HEK293 (cell line): Measurements from ENCODE around the gene BCL2.

ENCODE experiments used
- CTCF ChIA-PET: fragments of 350-600 bp; formaldehyde crosslinking; extraction: SDS; loops from one replicate; lab custom pipeline; 2021; ENCODE audit warnings: antibody characterized with exemption; lab: Yijun Ruan, JAX
- POLR2A ChIA-PET: fragments of 300-600 bp; formaldehyde crosslinking; extraction: SDS; loops from one replicate; lab custom pipeline; 2020; ENCODE audit warnings: antibody characterized with exemption, inconsistent platforms; lab: Yijun Ruan, JAX
- H3K27ac ChIP-seq: fragments of 200-500 bp; sonication (Bioruptor generic); 2 replicates; pipeline ENCODE4 v1.5.1; 2014; ENCODE audit warnings: low read depth, low read length, control low read depth, inconsistent platforms; ENCODE audit errors: extremely low read depth
- H3K36me3 ChIP-seq, 2 experiments: fragments of 200-500 bp in 1 of 2; sonication (Bioruptor generic) in 1 of 2; 1 replicate in 1 of 2; 2 replicates in 1 of 2; pipeline ENCODE4 v1.5.1; 2014 to 2017; ENCODE audit warnings: inconsistent platforms in 2 of 2, low read length in 2 of 2; ENCODE audit not compliant: control insufficient read depth in 2 of 2, insufficient read depth in 1 of 2
- H3K4me1 ChIP-seq: fragments of 200-500 bp; sonication (Bioruptor generic); 2 replicates; pipeline ENCODE4 v1.5.1; 2014; ENCODE audit warnings: mild to moderate bottlenecking, low read length, inconsistent platforms; ENCODE audit not compliant: control insufficient read depth, insufficient read depth
- H3K4me3 ChIP-seq: 2 replicates; pipeline ENCODE4 v1.5.1; 2011; ENCODE audit warnings: low read depth, mild to moderate bottlenecking, control low read depth, low read length, moderate library complexity
- H3K9me3 ChIP-seq: fragments of 200-500 bp; sonication (Bioruptor generic); 2 replicates; pipeline ENCODE4 v1.5.1; 2014; ENCODE audit warnings: low read depth, low read length, inconsistent platforms; ENCODE audit not compliant: control insufficient read depth, insufficient read depth
- FEZF1 ChIP-seq: fragments of 450-650 bp; formaldehyde crosslinking; IDR thresholded peaks from 2 replicates; pipeline ENCODE4 v1.5.1; 2016; ENCODE audit warnings: missing biosample characterization, missing genetic modification characterization
- GLIS1 ChIP-seq: fragments of 450-650 bp; formaldehyde crosslinking; IDR thresholded peaks from 2 replicates; pipeline ENCODE4 v1.5.1; 2016; ENCODE audit warnings: missing biosample characterization, missing genetic modification characterization
- MZF1 ChIP-seq: fragments of 450-650 bp; formaldehyde crosslinking; IDR thresholded peaks from 2 replicates; pipeline ENCODE4 v1.5.1; 2017; ENCODE audit warnings: missing biosample characterization, missing genetic modification characterization, borderline replicate concordance
- RBAK ChIP-seq: fragments of 450-650 bp; formaldehyde crosslinking; IDR thresholded peaks from 2 replicates; pipeline ENCODE4 v1.5.1; 2016; ENCODE audit warnings: missing biosample characterization, missing genetic modification characterization
- SCRT1 ChIP-seq: fragments of 450-650 bp; formaldehyde crosslinking; IDR thresholded peaks from 2 replicates; pipeline ENCODE4 v1.5.1; 2016; ENCODE audit warnings: missing biosample characterization, missing genetic modification characterization, borderline replicate concordance
- SCRT2 ChIP-seq: fragments of 450-650 bp; formaldehyde crosslinking; IDR thresholded peaks from 2 replicates; pipeline ENCODE4 v1.5.1; 2016; ENCODE audit warnings: missing biosample characterization, missing genetic modification characterization
- ZBTB6 ChIP-seq: fragments of 450-650 bp; formaldehyde crosslinking; IDR thresholded peaks from 2 replicates; pipeline ENCODE4 v1.5.1; 2017; ENCODE audit warnings: missing biosample characterization, missing genetic modification characterization
- ZIC2 ChIP-seq: fragments of 450-650 bp; formaldehyde crosslinking; IDR thresholded peaks from 2 replicates; pipeline ENCODE4 v1.5.1; 2016; ENCODE audit warnings: missing biosample characterization, missing genetic modification characterization
- ZNF157 ChIP-seq: fragments of 450-650 bp; formaldehyde crosslinking; IDR thresholded peaks from 2 replicates; pipeline ENCODE4 v1.5.1; 2016; ENCODE audit warnings: missing biosample characterization, missing genetic modification characterization
- ZNF169 ChIP-seq: fragments of 450-650 bp; formaldehyde crosslinking; IDR thresholded peaks from 2 replicates; pipeline ENCODE4 v1.5.1; 2016; ENCODE audit warnings: missing biosample characterization, missing genetic modification characterization
- ZNF211 ChIP-seq: fragments of 450-650 bp; formaldehyde crosslinking; IDR thresholded peaks from 2 replicates; pipeline ENCODE4 v1.5.1; 2016; ENCODE audit warnings: low read depth, missing biosample characterization, missing genetic modification characterization
- ZNF280D ChIP-seq: fragments of 450-650 bp; formaldehyde crosslinking; IDR thresholded peaks from 2 replicates; pipeline ENCODE4 v1.5.1; 2016; ENCODE audit warnings: missing biosample characterization, missing genetic modification characterization
- ZNF426 ChIP-seq: fragments of 450-650 bp; formaldehyde crosslinking; IDR thresholded peaks from 2 replicates; pipeline ENCODE4 v1.5.1; 2017; ENCODE audit warnings: missing biosample characterization, missing genetic modification characterization, mild to moderate bottlenecking, inconsistent platforms, moderate library complexity
- ZNF596 ChIP-seq: fragments of 450-650 bp; IDR thresholded peaks from 2 replicates; pipeline ENCODE4 v1.5.0; 2018; ENCODE audit warnings: missing biosample characterization, mild to moderate bottlenecking, missing genetic modification characterization, moderate library complexity
- ZNF701 ChIP-seq: fragments of 450-650 bp; formaldehyde crosslinking; IDR thresholded peaks from 2 replicates; pipeline ENCODE4 v1.5.1; 2016; ENCODE audit warnings: missing biosample characterization, missing genetic modification characterization
- ZNF777 ChIP-seq: fragments of 450-650 bp; formaldehyde crosslinking; IDR thresholded peaks from 2 replicates; pipeline ENCODE4 v1.5.1; 2017; ENCODE audit warnings: missing biosample characterization, missing genetic modification characterization, borderline replicate concordance
- ZNF785 ChIP-seq: fragments of 450-650 bp; formaldehyde crosslinking; IDR thresholded peaks from 2 replicates; pipeline ENCODE4 v1.5.1; 2016; ENCODE audit warnings: missing biosample characterization, missing genetic modification characterization
- ZXDB ChIP-seq: fragments of 450-650 bp; formaldehyde crosslinking; IDR thresholded peaks from 2 replicates; pipeline ENCODE4 v1.5.1; 2016; ENCODE audit warnings: missing biosample characterization, missing genetic modification characterization
- TF ChIP-seq, protein P1 (sequence below): fragments of 450-650 bp; formaldehyde crosslinking; IDR thresholded peaks from 2 replicates; pipeline ENCODE4 v1.5.1; 2016; ENCODE audit warnings: missing biosample characterization, missing genetic modification characterization
- TF ChIP-seq, protein P2 (sequence below): fragments of 450-650 bp; formaldehyde crosslinking; IDR thresholded peaks from 2 replicates; pipeline ENCODE4 v1.5.1; 2016; ENCODE audit warnings: missing biosample characterization, missing genetic modification characterization
- TF ChIP-seq, protein P3 (sequence below): fragments of 450-650 bp; formaldehyde crosslinking; conservative IDR thresholded peaks from 2 replicates; pipeline ENCODE4 v1.5.1; 2016; ENCODE audit warnings: low read depth, missing biosample characterization, missing genetic modification characterization

The BCL2 gene

DNA sequence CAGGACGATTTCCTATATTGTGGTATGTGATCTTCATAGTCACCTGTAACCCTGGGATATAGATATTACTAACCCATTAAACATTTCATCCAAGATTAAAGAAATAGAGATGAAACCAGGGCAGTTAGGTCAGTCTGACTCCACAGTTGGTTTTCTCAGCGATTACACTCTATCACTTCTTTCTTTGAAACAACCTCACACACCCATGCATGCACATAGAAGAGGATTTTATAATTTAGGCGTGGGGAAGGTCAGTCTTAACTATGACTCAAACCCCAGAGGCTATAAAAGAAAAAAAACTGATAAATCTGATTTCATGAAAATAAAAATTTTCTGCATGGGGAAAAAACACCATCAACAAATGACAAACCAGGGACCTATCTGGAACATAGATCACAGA is 54.2 kb downstream of the BCL2 start:
- Histone ChIP-seq H3K4me1 (peaks cover 10% of the 10 kb centered on the region), H3K27ac (no peak overlapping the region), H3K4me3 (no peak overlapping the region), H3K9me3 (no peaks in the 10 kb centered on the region)
- POLR2A ChIA-PET, result no interaction called here
- TF ChIP-seq, protein P1, sequence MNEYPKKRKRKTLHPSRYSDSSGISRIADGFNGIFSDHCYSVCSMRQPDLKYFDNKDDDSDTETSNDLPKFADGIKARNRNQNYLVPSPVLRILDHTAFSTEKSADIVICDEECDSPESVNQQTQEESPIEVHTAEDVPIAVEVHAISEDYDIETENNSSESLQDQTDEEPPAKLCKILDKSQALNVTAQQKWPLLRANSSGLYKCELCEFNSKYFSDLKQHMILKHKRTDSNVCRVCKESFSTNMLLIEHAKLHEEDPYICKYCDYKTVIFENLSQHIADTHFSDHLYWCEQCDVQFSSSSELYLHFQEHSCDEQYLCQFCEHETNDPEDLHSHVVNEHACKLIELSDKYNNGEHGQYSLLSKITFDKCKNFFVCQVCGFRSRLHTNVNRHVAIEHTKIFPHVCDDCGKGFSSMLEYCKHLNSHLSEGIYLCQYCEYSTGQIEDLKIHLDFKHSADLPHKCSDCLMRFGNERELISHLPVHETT (tag by site-specific recombination), result no peak
- no peak for TF ChIP-seq ZNF157 (tag by site-specific recombination)
- TF ChIP-seq ZNF785 (tag by site-specific recombination), result no peak
- no peak for TF ChIP-seq MZF1 (tag by site-specific recombination)
- TF ChIP-seq ZNF426, result no peak
- TF ChIP-seq ZNF169 (tag by site-specific recombination), result no peak
- no peak for TF ChIP-seq ZNF596 (tag by site-specific recombination)
- TF ChIP-seq, protein P2, sequence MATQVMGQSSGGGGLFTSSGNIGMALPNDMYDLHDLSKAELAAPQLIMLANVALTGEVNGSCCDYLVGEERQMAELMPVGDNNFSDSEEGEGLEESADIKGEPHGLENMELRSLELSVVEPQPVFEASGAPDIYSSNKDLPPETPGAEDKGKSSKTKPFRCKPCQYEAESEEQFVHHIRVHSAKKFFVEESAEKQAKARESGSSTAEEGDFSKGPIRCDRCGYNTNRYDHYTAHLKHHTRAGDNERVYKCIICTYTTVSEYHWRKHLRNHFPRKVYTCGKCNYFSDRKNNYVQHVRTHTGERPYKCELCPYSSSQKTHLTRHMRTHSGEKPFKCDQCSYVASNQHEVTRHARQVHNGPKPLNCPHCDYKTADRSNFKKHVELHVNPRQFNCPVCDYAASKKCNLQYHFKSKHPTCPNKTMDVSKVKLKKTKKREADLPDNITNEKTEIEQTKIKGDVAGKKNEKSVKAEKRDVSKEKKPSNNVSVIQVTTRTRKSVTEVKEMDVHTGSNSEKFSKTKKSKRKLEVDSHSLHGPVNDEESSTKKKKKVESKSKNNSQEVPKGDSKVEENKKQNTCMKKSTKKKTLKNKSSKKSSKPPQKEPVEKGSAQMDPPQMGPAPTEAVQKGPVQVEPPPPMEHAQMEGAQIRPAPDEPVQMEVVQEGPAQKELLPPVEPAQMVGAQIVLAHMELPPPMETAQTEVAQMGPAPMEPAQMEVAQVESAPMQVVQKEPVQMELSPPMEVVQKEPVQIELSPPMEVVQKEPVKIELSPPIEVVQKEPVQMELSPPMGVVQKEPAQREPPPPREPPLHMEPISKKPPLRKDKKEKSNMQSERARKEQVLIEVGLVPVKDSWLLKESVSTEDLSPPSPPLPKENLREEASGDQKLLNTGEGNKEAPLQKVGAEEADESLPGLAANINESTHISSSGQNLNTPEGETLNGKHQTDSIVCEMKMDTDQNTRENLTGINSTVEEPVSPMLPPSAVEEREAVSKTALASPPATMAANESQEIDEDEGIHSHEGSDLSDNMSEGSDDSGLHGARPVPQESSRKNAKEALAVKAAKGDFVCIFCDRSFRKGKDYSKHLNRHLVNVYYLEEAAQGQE, result no peak
- TF ChIP-seq, all 188 proteins: peak for 0
- no peaks in the 10 kb centered on the region for H3K36me3 ChIP-seq
- CTCF ChIA-PET, result interaction anchor here (0.7 to 0.8 kb wide), 2 partner anchors 111 to 249 kb away, joined by 3 to 5 read pairs; no protein-coding TSS in a partner anchor

- H3K27ac ChIP-seq, result no peak overlapping the region
- peaks cover 12% of the 10 kb centered on the region for H3K4me1 ChIP-seq
- CTCF ChIA-PET, result no interaction called here
- POLR2A ChIA-PET, result no interaction called here
- H3K4me3 ChIP-seq, result no peak overlapping the region
- H3K9me3 ChIP-seq, result no peaks in the 10 kb centered on the region
- no peak for TF ChIP-seq ZNF777
- TF ChIP-seq ZNF280D (tag by site-specific recombination), result no peak
- peak; percentile 41 for TF ChIP-seq GLIS1 (tag by site-specific recombination)
- no peak for TF ChIP-seq RBAK (tag by site-specific recombination)
- TF ChIP-seq FEZF1 (tag by site-specific recombination), result peak; percentile 74
- no peak for TF ChIP-seq ZNF785 (tag by site-specific recombination)
- TF ChIP-seq, protein P3, sequence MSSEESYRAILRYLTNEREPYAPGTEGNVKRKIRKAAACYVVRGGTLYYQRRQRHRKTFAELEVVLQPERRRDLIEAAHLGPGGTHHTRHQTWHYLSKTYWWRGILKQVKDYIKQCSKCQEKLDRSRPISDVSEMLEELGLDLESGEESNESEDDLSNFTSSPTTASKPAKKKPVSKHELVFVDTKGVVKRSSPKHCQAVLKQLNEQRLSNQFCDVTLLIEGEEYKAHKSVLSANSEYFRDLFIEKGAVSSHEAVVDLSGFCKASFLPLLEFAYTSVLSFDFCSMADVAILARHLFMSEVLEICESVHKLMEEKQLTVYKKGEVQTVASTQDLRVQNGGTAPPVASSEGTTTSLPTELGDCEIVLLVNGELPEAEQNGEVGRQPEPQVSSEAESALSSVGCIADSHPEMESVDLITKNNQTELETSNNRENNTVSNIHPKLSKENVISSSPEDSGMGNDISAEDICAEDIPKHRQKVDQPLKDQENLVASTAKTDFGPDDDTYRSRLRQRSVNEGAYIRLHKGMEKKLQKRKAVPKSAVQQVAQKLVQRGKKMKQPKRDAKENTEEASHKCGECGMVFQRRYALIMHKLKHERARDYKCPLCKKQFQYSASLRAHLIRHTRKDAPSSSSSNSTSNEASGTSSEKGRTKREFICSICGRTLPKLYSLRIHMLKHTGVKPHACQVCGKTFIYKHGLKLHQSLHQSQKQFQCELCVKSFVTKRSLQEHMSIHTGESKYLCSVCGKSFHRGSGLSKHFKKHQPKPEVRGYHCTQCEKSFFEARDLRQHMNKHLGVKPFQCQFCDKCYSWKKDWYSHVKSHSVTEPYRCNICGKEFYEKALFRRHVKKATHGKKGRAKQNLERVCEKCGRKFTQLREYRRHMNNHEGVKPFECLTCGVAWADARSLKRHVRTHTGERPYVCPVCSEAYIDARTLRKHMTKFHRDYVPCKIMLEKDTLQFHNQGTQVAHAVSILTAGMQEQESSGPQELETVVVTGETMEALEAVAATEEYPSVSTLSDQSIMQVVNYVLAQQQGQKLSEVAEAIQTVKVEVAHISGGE (tag by site-specific recombination), result no peak
- peak; percentile 71 for TF ChIP-seq ZIC2 (tag by site-specific recombination)
- no peak for TF ChIP-seq ZNF701
- TF ChIP-seq SCRT1 (tag by site-specific recombination), result peak; percentile 88
- TF ChIP-seq SCRT2 (tag by site-specific recombination), result peak; percentile 78
- TF ChIP-seq ZNF211 (tag by site-specific recombination), result no peak
- 0 out of 2 replicates have a peak, but pooled peaks have one; percentile 18 for TF ChIP-seq ZXDB (tag by site-specific recombination)
- peak; percentile 41; the same call in 1 of the 2 replicates for TF ChIP-seq ZBTB6 (tag by site-specific recombination)
- no peaks in the 10 kb centered on the region for H3K36me3 ChIP-seq
Measured at GRCh38 chr18:63264871-63265270, 54.7 kb downstream of the BCL2 start.
